Prostate gland (tissue), 2 donors: ENCODE data around the gene RIT2. TPM values are rescaled to one million over a fixed set of nuclear protein-coding genes. Genes with fewer than 3 reads are reported as not detected.

Source experiments
- DNase-seq: peaks from one replicate; pipeline ENCODE4 v3.0.0-alpha.2; 2019; ENCODE audit warnings: low spot score
- H3K27ac ChIP-seq, 2 donors: fragments of 200-600 bp; sonication (generic); 2 replicates each; pipeline ENCODE4 v1.5.1; 2017 to 2019
- H3K27me3 ChIP-seq: fragments of 200-600 bp; sonication (generic); replicated peaks from 2 replicates; pipeline ENCODE4 v1.5.1; 2019; ENCODE audit not compliant: insufficient read depth
- H3K36me3 ChIP-seq, 2 donors: fragments of 200-600 bp; sonication (generic); 1 replicate in 1 of 2; 2 replicates in 1 of 2; pipeline versions ENCODE4 v1.5.1 to v1.8.1; 2017 to 2019
- H3K4me1 ChIP-seq: fragments of 200-600 bp; sonication (generic); replicated peaks from 2 replicates; pipeline ENCODE4 v1.5.1; 2019
- H3K4me3 ChIP-seq, 2 donors: fragments of 200-600 bp; sonication (generic); 2 replicates each; pipeline ENCODE4 v1.5.1; 2017 to 2019
- H3K9me3 ChIP-seq: fragments of 200-600 bp; sonication (generic); 2 replicates; pipeline ENCODE4 v1.5.1; 2017
- POLR2A ChIP-seq: fragments of 450-650 bp; IDR thresholded peaks from one replicate; pipeline ENCODE4 v1.6.1; 2016; ENCODE audit warnings: antibody characterized with exemption, mild to moderate bottlenecking
- POLR2AphosphoS5 ChIP-seq: sonication (generic); formaldehyde crosslinking; IDR thresholded peaks from one replicate; pipeline ENCODE4 v1.6.1; 2017; ENCODE audit warnings: antibody characterized with exemption
- whole genome bisulfite sequencing: methylation state at CpG from one replicate; pipeline ENCODE4 v1.1.5; 2018; 5-methylcytosine and 5-hydroxymethylcytosine counted together
- intact Hi-C: fragments of 100-400 bp; cut with DNase I; formaldehyde crosslinking; loops from one replicate; pipeline ENCODE4 v1.14.2; 2022
- total RNA-seq, 2 donors: library from RNA; depleted of rRNA; stranded (reverse); fragments of >200 nt; gene quantifications; one replicate each; pipeline ENCODE4 v1.1.0, GENCODE V29; 2016
- TF ChIP-seq, protein P1 (sequence below), 4 experiments: fragments of 200-600 bp in 2 of 4; fragments of 450-650 bp in 2 of 4; sonication (generic) in 2 of 4; IDR thresholded peaks; 1 replicate in 3 of 4; 2 replicates in 1 of 4; pipeline ENCODE4 v1.5.1; 2016 to 2019; ENCODE audit warnings: antibody characterized with exemption in 4 of 4, mild to moderate bottlenecking in 2 of 4, moderate library complexity in 2 of 4

Gene RIT2
- total RNA-seq, 2 donors from 2014 or later: not detected

DNA sequence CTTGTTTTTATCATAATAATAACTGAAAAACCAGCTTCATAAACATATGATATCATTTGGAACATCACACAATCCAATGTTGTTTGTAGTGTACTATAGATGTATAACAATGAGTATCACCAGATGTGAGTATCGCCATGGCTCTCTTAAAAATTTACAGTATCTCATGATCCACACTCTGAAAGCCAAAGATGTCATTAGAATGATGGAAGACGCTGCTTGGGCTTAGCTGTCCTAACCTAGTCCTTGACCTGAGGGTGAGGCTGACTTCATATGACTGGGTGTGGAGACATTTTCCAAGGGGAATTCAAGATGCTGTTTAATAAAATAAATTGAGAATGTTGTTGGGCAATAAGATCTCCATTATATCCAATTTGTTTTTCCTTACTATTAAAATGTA lies 242.6 kb downstream of the RIT2 start:
- Histone ChIP-seq H3K9me3 (no peaks in the 10 kb centered on the region), H3K4me1 (no peaks in the 10 kb centered on the region), H3K27ac (no peak overlapping the region), H3K36me3 (no peaks in the 10 kb centered on the region), H3K27me3 (no peaks in the 10 kb centered on the region), H3K4me3 (no peak overlapping the region)
- intact Hi-C loops: no loop called here
- 71% methylated on average over 2 of the region's 2 CpGs for WGBS
- TF ChIP-seq POLR2AphosphoS5 (no peak), POLR2A (no peak)
- TF ChIP-seq, protein P1, sequence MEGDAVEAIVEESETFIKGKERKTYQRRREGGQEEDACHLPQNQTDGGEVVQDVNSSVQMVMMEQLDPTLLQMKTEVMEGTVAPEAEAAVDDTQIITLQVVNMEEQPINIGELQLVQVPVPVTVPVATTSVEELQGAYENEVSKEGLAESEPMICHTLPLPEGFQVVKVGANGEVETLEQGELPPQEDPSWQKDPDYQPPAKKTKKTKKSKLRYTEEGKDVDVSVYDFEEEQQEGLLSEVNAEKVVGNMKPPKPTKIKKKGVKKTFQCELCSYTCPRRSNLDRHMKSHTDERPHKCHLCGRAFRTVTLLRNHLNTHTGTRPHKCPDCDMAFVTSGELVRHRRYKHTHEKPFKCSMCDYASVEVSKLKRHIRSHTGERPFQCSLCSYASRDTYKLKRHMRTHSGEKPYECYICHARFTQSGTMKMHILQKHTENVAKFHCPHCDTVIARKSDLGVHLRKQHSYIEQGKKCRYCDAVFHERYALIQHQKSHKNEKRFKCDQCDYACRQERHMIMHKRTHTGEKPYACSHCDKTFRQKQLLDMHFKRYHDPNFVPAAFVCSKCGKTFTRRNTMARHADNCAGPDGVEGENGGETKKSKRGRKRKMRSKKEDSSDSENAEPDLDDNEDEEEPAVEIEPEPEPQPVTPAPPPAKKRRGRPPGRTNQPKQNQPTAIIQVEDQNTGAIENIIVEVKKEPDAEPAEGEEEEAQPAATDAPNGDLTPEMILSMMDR (IDR thresholded peaks at IDR 0.05): no peak
- DNase-seq: no peak

DNA sequence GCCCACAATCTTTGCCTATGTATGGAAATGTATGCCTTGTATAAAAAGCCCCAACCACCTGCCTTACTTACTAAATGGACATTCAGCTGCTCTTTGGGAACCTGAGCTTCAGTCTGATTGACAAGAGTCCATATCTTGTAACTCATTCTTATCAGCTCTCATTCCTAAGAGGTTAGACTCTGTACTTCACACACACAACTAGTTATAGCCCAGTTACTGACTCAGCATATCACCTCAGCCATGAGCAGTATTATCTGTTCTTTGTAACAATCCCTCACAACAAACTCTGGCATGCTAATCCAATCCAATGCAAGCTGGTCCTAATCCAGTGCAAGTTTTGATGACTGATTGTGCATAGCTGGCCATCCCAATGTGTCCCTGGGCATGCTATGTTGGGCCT lies 250.6 kb downstream of the RIT2 start:
- H3K27ac ChIP-seq: no peak overlapping the region
- intact Hi-C loops: no loop called here
- no peaks in the 10 kb centered on the region for H3K9me3 ChIP-seq
- H3K4me3 ChIP-seq: no peak overlapping the region
- H3K36me3 ChIP-seq: no peaks in the 10 kb centered on the region
- no peak for TF ChIP-seq POLR2A
- TF ChIP-seq POLR2AphosphoS5: no peak
- TF ChIP-seq, protein P1 (IDR thresholded peaks at IDR 0.05): no peak
- H3K27me3 ChIP-seq: no peaks in the 10 kb centered on the region
- no peaks in the 10 kb centered on the region for H3K4me1 ChIP-seq
- DNase-seq: no peak

DNA sequence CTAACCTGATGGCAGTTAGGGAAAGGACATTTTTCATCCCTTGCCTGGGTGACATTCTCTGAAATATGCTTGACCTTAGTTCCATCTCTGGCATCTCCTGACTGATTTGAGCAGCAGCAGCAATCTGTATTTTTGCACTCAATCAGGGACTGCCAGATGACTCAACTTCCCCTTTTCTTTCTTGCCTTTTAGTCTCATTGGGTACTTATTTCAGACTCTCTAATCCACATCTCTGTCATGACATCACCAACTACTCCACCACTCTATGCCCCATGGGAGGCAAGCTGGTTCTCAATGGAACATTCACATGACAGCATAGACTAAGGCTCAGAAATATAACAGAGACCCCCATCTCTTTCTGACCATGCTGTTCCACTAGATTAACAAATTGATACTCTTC lies 254.2 kb downstream of the RIT2 start:
- Histone ChIP-seq H3K4me1 (no peaks in the 10 kb centered on the region), H3K27ac (no peak overlapping the region), H3K27me3 (no peaks in the 10 kb centered on the region), H3K4me3 (no peak overlapping the region), H3K36me3 (no peaks in the 10 kb centered on the region), H3K9me3 (no peaks in the 10 kb centered on the region)
- TF ChIP-seq POLR2AphosphoS5 (no peak), POLR2A (no peak)
- TF ChIP-seq, protein P1 (IDR thresholded peaks at IDR 0.05): no peak
- DNase-seq: no peak
- intact Hi-C loops: no loop called here

DNA sequence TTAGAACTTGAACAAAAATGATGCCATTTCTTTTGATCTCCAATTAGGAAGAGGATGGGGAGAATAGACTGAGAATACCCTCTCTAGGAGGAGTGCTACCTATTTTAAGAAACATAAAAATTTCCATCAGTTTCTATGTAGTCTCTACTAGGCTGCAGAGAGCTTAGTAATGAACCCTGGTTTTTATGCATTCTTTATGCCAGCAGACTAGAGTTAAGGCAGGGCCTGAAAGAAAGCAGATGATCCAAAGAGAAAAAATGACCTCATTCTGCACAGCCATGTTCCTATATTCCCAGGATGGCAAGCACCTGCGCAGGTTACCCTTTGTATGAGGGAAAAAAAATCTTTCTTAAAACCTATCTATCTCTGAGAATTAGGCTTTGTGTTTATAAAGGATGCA lies 254.9 kb downstream of the RIT2 start:
- TF ChIP-seq POLR2A (no peak), POLR2AphosphoS5 (no peak)
- TF ChIP-seq, protein P1 (IDR thresholded peaks at IDR 0.05): no peak
- DNase-seq: no peak
- 100% methylated on average over 1 of the region's 1 CpG for WGBS
- H3K9me3 ChIP-seq: no peaks in the 10 kb centered on the region
- no peak overlapping the region for H3K27ac ChIP-seq
- intact Hi-C loops: no loop called here
- H3K4me3 ChIP-seq: no peak overlapping the region
- no peaks in the 10 kb centered on the region for H3K27me3 ChIP-seq
- H3K36me3 ChIP-seq: no peaks in the 10 kb centered on the region
- no peaks in the 10 kb centered on the region for H3K4me1 ChIP-seq

DNA sequence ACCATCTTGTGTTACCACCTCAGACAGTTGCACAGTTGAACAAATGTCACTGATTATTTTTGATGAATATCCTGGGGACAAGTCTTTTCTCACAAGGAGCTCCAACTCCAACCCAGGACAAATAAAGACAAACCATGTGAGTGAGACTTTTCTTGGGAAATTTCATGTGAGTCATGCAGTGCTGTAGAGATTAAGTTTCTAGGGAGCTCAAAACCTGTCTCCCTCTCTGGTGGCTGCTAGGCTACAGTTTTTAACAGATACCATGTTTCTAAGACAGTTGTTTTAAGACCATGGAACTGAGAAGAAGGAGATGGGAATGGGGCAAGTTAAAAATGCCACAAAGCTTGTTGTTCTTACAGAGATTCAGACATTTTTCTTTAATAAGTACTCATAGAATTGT lies 255.5 kb downstream of the RIT2 start:
- Histone ChIP-seq H3K36me3 (no peaks in the 10 kb centered on the region), H3K27me3 (no peaks in the 10 kb centered on the region), H3K9me3 (no peaks in the 10 kb centered on the region), H3K4me3 (no peak overlapping the region), H3K4me1 (no peaks in the 10 kb centered on the region), H3K27ac (no peak overlapping the region)
- TF ChIP-seq POLR2AphosphoS5: no peak
- TF ChIP-seq, protein P1 (IDR thresholded peaks at IDR 0.05): no peak
- no peak for TF ChIP-seq POLR2A
- intact Hi-C loops: no loop called here
- DNase-seq: no peak
